Activated B cell treated with CpG ODN at 0.5 μM for 24 hours (primary cell): Measurements from ENCODE around the gene RFT1. TPM values are rescaled to one million over a fixed set of nuclear protein-coding genes. Genes with fewer than 3 reads are reported as not detected.

ENCODE experiments used
- ATAC-seq: fragments of 200-7000 bp; cut with Tn5 transposase; one replicate; pipeline ENCODE4 v1.10.0; 2021; ENCODE audit warnings: low read depth, mild to moderate bottlenecking, moderate library complexity
- CTCF ChIA-PET: fragments of 350-600 bp; sonication (Branson Sonifier 250); formaldehyde crosslinking; loops from one replicate; lab custom pipeline; 2021; ENCODE audit warnings: antibody characterized with exemption; lab: Charles Lee
- POLR2A ChIA-PET: fragments of 350-600 bp; sonication (Branson Sonifier 250); formaldehyde crosslinking; loops from one replicate; lab custom pipeline; 2021; ENCODE audit warnings: antibody characterized with exemption; lab: Charles Lee
- DNase-seq: peaks from one replicate; pipeline ENCODE4 v3.0.0; 2022
- H3K27ac Mint-ChIP-seq: one replicate; pipeline ENCODE4 v1.8.0; 2020; ENCODE audit warnings: mixed read lengths
- H3K27me3 Mint-ChIP-seq: one replicate; pipeline ENCODE4 v1.8.0; 2021; ENCODE audit warnings: mixed read lengths
- H3K36me3 Mint-ChIP-seq: one replicate; pipeline ENCODE4 v1.8.0; 2021; ENCODE audit warnings: low read depth, mixed read lengths
- H3K4me1 Mint-ChIP-seq: one replicate; pipeline ENCODE4 v1.8.0; 2021; ENCODE audit warnings: mixed read lengths
- H3K4me3 Mint-ChIP-seq: one replicate; pipeline ENCODE4 v1.8.0; 2020; ENCODE audit warnings: mild to moderate bottlenecking, mixed read lengths
- H3K9me3 Mint-ChIP-seq: one replicate; pipeline ENCODE4 v1.8.0; 2020; ENCODE audit warnings: mixed read lengths
- CTCF ChIP-seq: fragments of 200-600 bp; IDR thresholded peaks from one replicate; pipeline ENCODE4 v1.8.0; 2022; ENCODE audit warnings: antibody characterized with exemption, mild to moderate bottlenecking
- intact Hi-C: fragments of 100-400 bp; cut with micrococcal nuclease; formaldehyde crosslinking; loops from one replicate; pipeline ENCODE4 v1.15.1; 2024
- total RNA-seq: library from RNA; stranded (reverse); gene quantifications from 2 replicates; pipeline ENCODE4 v1.2.3, GENCODE V29; 2022

RFT1 gene
- total RNA-seq, 1 donor from 2014 or later = 23.6 TPM

GRCh38 chr3:53160660-53161449, 30.6 kb upstream of the RFT1 start, which contains the start of gene PRKCD:
Gene PRKCD (plus strand): TSS chr3:53161209. CDS start chr3:53178423, 17,214 bp downstream.
- H3K36me3 Mint-ChIP-seq = peaks cover 13% of the 10 kb centered on the region
- H3K4me3 Mint-ChIP-seq = peak within 1 kb of the TSS; percentile 87
- H3K27me3 Mint-ChIP-seq = peaks cover 2% of the 10 kb centered on the region
- ChIA-PET POLR2A (interaction anchor here (1.3 to 1.8 kb wide), 11 partner anchors 9 to 37 kb away, joined by 3 to 18 read pairs (median 8); no protein-coding TSS in a partner anchor), CTCF (interaction anchor here (0.6 to 4.2 kb wide), 11 partner anchors 9 to 43 kb away, joined by 3 to 30 read pairs (median 4); no protein-coding TSS in a partner anchor)
- peak within 1 kb of the TSS; percentile 89 for H3K27ac Mint-ChIP-seq
- TF ChIP-seq CTCF = no peak
- peaks cover 58% of the 10 kb centered on the region for H3K4me1 Mint-ChIP-seq
- DNase-seq (peak; percentile 77), ATAC-seq (peak; percentile 66)
- intact Hi-C loops = loop anchor here (1.0 to 10.0 kb wide), 3 partner anchors 27 to 626 kb away; partner anchors contain the start of genes NT5DC2 and UQCC5
- no peaks in the 10 kb centered on the region for H3K9me3 Mint-ChIP-seq

- no peak for TF ChIP-seq CTCF
- H3K36me3 Mint-ChIP-seq = peaks cover 9% of the 10 kb centered on the region
- CTCF ChIA-PET = interaction anchor here (0.6 to 4.2 kb wide), 10 partner anchors 10 to 150 kb away, joined by 3 to 30 read pairs (median 4); no protein-coding TSS in a partner anchor
- H3K27ac Mint-ChIP-seq = peak overlapping the region; percentile 81
- H3K27me3 Mint-ChIP-seq = peaks cover 6% of the 10 kb centered on the region
- peak overlapping the region; percentile 87 for H3K4me3 Mint-ChIP-seq
- intact Hi-C loops = loop anchor here (1.0 to 10.0 kb wide), 2 partner anchors 36 to 625 kb away; partner anchors contain the start of genes NT5DC2 and UQCC5
- no peak for DNase-seq
- H3K4me1 Mint-ChIP-seq = peaks cover 53% of the 10 kb centered on the region
- POLR2A ChIA-PET = interaction anchor here (0.5 to 1.8 kb wide), 12 partner anchors 10 to 54 kb away, joined by 3 to 18 read pairs (median 8); no protein-coding TSS in a partner anchor
- no peaks in the 10 kb centered on the region for H3K9me3 Mint-ChIP-seq
- no peak for ATAC-seq
Observed at GRCh38 chr3:53160061-53160659, 29.9 kb upstream of the RFT1 start.

- peaks cover 49% of the 10 kb centered on the region for H3K4me1 Mint-ChIP-seq
- ChIA-PET CTCF (interaction anchor here (0.7 to 4.2 kb wide), 8 partner anchors 8 to 149 kb away, joined by 3 to 30 read pairs (median 8); no protein-coding TSS in a partner anchor), POLR2A (interaction anchor here (0.5 to 1.8 kb wide), 12 partner anchors 11 to 55 kb away, joined by 3 to 18 read pairs (median 4); no protein-coding TSS in a partner anchor)
- no peak overlapping the region for H3K27ac Mint-ChIP-seq
- ATAC-seq (no peak), DNase-seq (no peak)
- intact Hi-C loops = loop anchor here (1.0 to 10.0 kb wide), 2 partner anchors 37 to 625 kb away; partner anchors contain the start of genes NT5DC2 and UQCC5
- TF ChIP-seq CTCF = no peak
- H3K4me3 Mint-ChIP-seq = peak overlapping the region; percentile 44
- H3K9me3 Mint-ChIP-seq = no peaks in the 10 kb centered on the region
- H3K27me3 Mint-ChIP-seq = peaks cover 8% of the 10 kb centered on the region
- H3K36me3 Mint-ChIP-seq = peaks cover 9% of the 10 kb centered on the region
Observed at GRCh38 chr3:53159156-53160060, 29.2 kb upstream of the RFT1 start.

GRCh38 chr3:53158765-53159155, 28.5 kb upstream of the RFT1 start:
- Mint-ChIP-seq H3K9me3 (no peaks in the 10 kb centered on the region), H3K4me3 (peak overlapping the region; percentile 17), H3K27me3 (peaks cover 11% of the 10 kb centered on the region), H3K36me3 (peaks cover 6% of the 10 kb centered on the region), H3K4me1 (peaks cover 43% of the 10 kb centered on the region), H3K27ac (peak overlapping the region; percentile 2)
- no peak for ATAC-seq
- POLR2A ChIA-PET = interaction anchor here (0.7 to 1.3 kb wide), 7 partner anchors 9 to 36 kb away, joined by 3 to 5 read pairs (median 4); no protein-coding TSS in a partner anchor
- CTCF ChIA-PET = interaction anchor here (1.2 to 4.2 kb wide), 3 partner anchors 9 to 37 kb away, joined by 3 to 30 read pairs (median 10); no protein-coding TSS in a partner anchor
- TF ChIP-seq CTCF = no peak
- intact Hi-C loops = no loop called here
- no peak for DNase-seq
